DOHH2 (cell line): ENCODE measurements around the gene IQGAP3.

Source experiments
- CTCF ChIP-seq: fragments of 200-600 bp; sonication (generic); IDR thresholded peaks from one replicate; pipeline ENCODE4 v1.5.1; 2014; ENCODE audit warnings: antibody characterized with exemption, mild to moderate bottlenecking, low read depth, low read length; ENCODE audit not compliant: poor library complexity, severe bottlenecking
- EZH2phosphoT487 ChIP-seq: fragments of 200-600 bp; sonication (generic); IDR thresholded peaks from 2 replicates; pipeline ENCODE4 v1.6.1; 2017; ENCODE audit warnings: borderline replicate concordance, mild to moderate bottlenecking, antibody characterized with exemption, low read length, moderate library complexity, mixed read lengths

- no peak for TF ChIP-seq CTCF
- no peak for TF ChIP-seq EZH2phosphoT487
These were observed 9.5 kb upstream of the IQGAP3 start for GRCh38 chr1:156581661-156582387.
